HG03060 (cell line): ENCODE results near the gene DCLK2.

Experiments used
- ATAC-seq: cut with Tn5 transposase; IDR thresholded peaks from one replicate; pipeline ENCODE4 v1.9.1; 2021; ENCODE audit warnings: low read depth, moderate number of reproducible peaks; ENCODE audit not compliant: unreplicated experiment

DCLK2 gene

DNA sequence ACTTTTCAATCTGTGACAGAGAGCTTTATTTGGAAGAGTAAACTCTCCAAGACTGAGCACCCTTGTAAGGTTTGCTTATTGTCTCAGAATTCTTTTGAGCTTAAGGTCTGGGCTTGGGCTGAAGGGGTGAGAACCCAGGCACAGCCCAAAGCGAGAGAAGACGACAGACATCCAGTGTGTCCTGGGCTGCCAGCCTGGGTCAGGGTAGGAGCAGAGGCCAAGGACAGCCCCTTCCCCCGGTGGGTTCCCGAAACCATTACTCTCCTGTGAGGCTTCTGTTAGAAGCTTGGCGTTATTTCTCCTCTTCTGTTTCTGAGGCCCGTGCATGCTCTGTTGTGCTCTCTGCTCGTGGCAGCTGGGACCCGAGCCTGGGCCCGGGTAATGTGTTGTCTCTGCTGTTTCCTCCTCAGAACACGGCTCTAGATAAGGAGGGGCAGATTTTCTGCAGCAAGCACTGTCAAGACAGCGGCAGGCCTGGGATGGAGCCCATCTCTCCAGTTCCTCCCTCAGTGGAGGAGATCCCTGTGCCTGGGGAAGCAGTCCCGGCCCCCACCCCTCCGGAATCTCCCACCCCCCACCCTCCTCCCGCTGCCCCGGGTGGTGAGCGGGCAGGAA is 177.5 kb downstream of the DCLK2 start:
- ATAC-seq: no peak

DNA sequence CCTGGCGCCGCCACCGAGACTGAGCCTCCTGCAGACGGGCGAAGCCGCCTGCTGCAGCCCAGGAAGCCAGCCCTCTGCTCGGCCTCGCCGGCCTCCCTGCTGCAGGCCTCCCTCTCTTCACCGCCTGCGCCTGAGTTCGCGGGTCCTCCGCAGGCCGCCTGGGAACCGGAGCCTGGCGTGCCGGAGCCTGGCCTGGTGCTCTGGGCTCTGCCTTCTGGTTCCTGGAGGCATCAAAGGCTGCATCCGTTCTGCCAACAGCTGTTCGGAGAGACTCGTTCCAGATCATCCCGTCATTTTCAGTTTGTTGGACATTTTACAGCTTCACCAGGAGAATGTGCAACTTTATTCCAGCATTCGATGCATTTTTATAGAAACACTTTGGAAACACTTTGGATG is 178.0 kb downstream of the DCLK2 start:
- no peak for ATAC-seq

- ATAC-seq: no peak
Measured at GRCh38 chr4:150256841-150257730, 178.8 kb downstream of the DCLK2 start.

- no peak for ATAC-seq
Measured at GRCh38 chr4:150258569-150258968, 180.3 kb downstream of the DCLK2 start.

GRCh38 chr4:150259861-150260567 is 181.8 kb downstream of the DCLK2 start:
- ATAC-seq: no peak

GRCh38 chr4:150261571-150261970 is 183.3 kb downstream of the DCLK2 start:
- ATAC-seq: no peak

- ATAC-seq: no peak
Measured at GRCh38 chr4:150262611-150263010, 184.4 kb downstream of the DCLK2 start.

GRCh38 chr4:150264595-150265161 is 186.4 kb downstream of the DCLK2 start:
- ATAC-seq: no peak

DNA sequence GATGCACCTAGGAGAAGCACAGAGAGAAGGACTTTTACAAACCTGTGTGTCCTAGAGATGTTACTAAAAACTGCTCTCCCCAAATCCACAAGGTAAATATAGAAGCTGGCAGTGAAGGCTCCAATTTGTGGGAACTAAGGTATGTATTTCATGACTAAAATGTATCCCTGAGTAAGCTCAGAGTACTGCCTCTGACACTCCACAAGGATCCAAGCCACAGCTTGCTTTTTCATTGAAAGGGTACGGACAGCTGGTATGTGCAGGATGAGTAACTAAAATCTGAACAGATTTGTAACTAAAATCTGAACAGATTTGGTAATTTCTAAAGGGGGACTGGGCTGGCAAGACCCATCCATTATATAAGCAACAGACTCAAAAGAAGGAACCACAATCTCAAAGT is 187.6 kb downstream of the DCLK2 start:
- no peak for ATAC-seq

- ATAC-seq: no peak
Measured at GRCh38 chr4:150268444-150268843, 190.2 kb downstream of the DCLK2 start.

GRCh38 chr4:150278206-150278605 is 200.0 kb downstream of the DCLK2 start:
- no peak for ATAC-seq

- no peak for ATAC-seq
Measured at GRCh38 chr4:150280081-150280895, 202.0 kb downstream of the DCLK2 start.

- ATAC-seq: no peak
Measured at GRCh38 chr4:150280975-150281374, 202.7 kb downstream of the DCLK2 start.

- no peak for ATAC-seq
Measured at GRCh38 chr4:150283689-150284088, 205.4 kb downstream of the DCLK2 start.

- ATAC-seq: no peak
Measured at GRCh38 chr4:150286656-150287055, 208.4 kb downstream of the DCLK2 start.

DNA sequence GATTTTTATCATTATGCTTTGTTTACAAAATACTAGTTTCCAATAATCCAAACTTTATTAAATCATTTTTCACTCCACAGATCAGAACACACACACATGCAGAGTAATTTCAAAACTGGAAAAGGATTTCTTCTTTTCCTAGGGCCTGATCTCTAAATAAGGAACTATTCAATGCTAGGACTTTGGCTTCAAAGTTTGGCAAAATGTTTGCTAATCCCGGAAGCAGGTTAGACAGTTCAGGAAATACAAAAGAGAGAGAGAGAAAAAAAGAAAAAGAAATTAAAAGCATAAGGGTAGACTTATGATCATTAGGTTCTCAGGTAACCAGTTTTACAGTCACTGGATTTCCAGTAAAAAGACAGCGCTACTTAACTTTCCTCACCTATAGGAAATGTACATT is 211.0 kb downstream of the DCLK2 start:
- ATAC-seq: no peak

GRCh38 chr4:150289881-150290280 is 211.6 kb downstream of the DCLK2 start:
- no peak for ATAC-seq

GRCh38 chr4:150297861-150298474 is 219.7 kb downstream of the DCLK2 start:
- ATAC-seq: no peak

DNA sequence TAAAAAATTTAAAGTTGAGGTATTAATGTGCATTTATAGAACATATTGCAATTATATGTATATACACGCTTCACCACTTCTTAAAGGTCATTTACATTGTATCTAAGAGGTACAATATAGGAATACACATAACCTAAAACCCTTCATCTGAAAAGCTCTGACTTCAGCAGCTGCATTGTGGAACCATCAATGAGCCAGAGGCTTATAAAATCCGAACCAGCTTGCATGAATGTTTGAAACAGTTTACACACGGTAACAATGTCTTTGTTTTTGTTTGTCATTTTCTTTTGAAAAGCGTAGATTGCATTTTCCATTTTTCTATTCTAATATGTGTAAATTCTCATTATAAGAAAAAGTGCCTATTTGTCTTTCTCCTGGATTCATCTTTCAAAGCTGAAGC is 221.6 kb downstream of the DCLK2 start:
- no peak for ATAC-seq

DNA sequence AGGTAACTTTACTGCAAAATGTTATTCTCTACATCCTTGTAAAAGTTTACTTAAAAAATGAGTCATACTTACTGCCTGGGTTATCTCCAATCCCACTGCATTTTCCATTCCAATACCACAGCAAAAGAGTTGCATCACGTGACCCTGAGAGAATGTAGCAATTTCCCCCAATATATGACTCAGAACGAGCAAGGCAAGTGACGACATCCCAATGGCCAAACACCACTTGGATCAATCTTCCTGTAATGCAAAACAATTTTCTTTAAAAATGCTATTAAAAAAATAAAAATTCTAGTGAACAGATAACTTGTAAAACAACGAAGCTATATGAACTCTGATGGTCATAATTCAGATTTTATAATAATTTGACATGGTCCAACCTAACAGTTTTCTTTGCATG is 224.3 kb downstream of the DCLK2 start:
- ATAC-seq: no peak
